ENCODE data around the gene IQSEC1. TPM values are rescaled to one million over a fixed set of nuclear protein-coding genes. Genes with fewer than 3 reads are reported as not detected.
A peak's percentile ranks its signal among the peaks of the same experiment; 100 is the strongest.

Gene IQSEC1
- total RNA-seq, 1 donor from 2014 or later, result 37.2 TPM

GRCh38 chr3:12956316-12956660, 116.9 kb downstream of the IQSEC1 start:
- no peaks in the 10 kb centered on the region for H3K27me3 Mint-ChIP-seq (ENCODE audit: low read depth)
- TF ChIP-seq, protein P1, sequence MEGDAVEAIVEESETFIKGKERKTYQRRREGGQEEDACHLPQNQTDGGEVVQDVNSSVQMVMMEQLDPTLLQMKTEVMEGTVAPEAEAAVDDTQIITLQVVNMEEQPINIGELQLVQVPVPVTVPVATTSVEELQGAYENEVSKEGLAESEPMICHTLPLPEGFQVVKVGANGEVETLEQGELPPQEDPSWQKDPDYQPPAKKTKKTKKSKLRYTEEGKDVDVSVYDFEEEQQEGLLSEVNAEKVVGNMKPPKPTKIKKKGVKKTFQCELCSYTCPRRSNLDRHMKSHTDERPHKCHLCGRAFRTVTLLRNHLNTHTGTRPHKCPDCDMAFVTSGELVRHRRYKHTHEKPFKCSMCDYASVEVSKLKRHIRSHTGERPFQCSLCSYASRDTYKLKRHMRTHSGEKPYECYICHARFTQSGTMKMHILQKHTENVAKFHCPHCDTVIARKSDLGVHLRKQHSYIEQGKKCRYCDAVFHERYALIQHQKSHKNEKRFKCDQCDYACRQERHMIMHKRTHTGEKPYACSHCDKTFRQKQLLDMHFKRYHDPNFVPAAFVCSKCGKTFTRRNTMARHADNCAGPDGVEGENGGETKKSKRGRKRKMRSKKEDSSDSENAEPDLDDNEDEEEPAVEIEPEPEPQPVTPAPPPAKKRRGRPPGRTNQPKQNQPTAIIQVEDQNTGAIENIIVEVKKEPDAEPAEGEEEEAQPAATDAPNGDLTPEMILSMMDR (IDR thresholded peaks at IDR 0.05), result no peak
- no peaks in the 10 kb centered on the region for H3K9me3 Mint-ChIP-seq (ENCODE audit: low read depth)
- H3K36me3 Mint-ChIP-seq (ENCODE audit: low read depth), result no peaks in the 10 kb centered on the region
- DNase-seq (ENCODE audit: low spot score), result no peak
- H3K27ac Mint-ChIP-seq (ENCODE audit: unreplicated experiment), result peak overlapping the region; percentile 49
- no peak overlapping the region for H3K4me3 Mint-ChIP-seq (ENCODE audit: unreplicated experiment)
- H3K4me1 Mint-ChIP-seq (ENCODE audit: low read depth), result peaks cover 89% of the 10 kb centered on the region

DNA sequence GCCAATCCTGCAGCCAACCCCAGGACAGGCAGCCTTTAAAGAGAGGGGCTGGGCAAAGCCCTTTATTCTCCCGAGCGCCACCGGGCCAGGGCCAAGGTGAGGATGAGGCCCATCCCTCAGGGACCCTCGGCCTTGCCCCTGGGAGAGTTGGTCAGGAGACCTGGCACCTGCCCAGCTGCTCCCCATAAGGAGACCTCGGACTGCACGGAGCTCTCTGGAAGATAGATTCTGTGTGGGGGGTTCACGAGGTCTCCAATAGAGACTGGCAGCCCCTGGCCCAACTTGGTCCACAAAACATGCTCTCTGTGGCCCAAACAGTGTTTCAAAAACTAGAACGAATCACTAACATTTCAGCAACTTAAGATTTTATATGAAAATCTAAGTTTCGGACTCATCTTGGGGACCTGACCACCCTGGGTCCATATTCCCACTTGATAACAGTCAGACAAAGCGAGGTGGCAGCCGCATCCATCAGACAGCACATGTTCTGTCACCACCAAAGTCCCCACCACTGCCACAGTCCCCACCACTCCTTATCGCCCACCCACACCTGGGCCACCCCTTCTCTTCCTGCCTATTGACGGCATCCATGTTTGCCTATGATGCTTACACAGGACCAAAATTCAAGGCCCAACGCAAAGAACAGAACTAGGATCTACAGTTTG, 117.4 kb downstream of the IQSEC1 start:
- TF ChIP-seq, protein P1 (IDR thresholded peaks at IDR 0.05), result no peak
- Mint-ChIP-seq H3K4me1 (ENCODE audit: low read depth) (peaks cover 85% of the 10 kb centered on the region), H3K36me3 (ENCODE audit: low read depth) (no peaks in the 10 kb centered on the region), H3K27ac (ENCODE audit: unreplicated experiment) (peak overlapping the region; percentile 49), H3K27me3 (ENCODE audit: low read depth) (no peaks in the 10 kb centered on the region), H3K4me3 (ENCODE audit: unreplicated experiment) (no peak overlapping the region), H3K9me3 (ENCODE audit: low read depth) (no peaks in the 10 kb centered on the region)
- DNase-seq (ENCODE audit: low spot score), result no peak

- Mint-ChIP-seq H3K27ac (ENCODE audit: unreplicated experiment) (peak overlapping the region; percentile 82), H3K4me1 (ENCODE audit: low read depth) (peaks cover 81% of the 10 kb centered on the region)
Observed at GRCh38 chr3:12954891-12955650, 118.2 kb downstream of the IQSEC1 start.

DNA sequence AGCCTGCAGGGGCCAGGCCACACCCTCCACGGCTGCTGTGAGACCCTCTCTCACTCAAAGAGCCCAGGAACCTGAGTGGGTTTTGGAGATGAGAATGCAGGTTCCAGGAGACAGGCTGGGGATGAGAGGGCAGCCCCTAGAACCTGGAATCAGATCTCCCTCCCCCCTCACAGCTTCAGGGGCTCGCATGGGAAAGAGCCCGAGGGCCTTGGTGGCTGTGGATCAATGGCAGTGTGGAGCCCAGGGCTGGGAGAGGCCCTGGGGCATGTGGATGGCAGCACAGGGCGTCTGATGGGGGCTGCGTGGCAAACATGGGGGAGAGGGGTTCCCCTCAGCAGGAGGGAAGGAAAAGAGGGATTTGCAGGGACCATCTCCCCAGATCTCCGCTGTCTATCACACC, 119.0 kb downstream of the IQSEC1 start:
- TF ChIP-seq, protein P1 (IDR thresholded peaks at IDR 0.05), result no peak
- peak overlapping the region; percentile 82 for H3K27ac Mint-ChIP-seq (ENCODE audit: unreplicated experiment)
- H3K36me3 Mint-ChIP-seq (ENCODE audit: low read depth), result no peaks in the 10 kb centered on the region
- H3K27me3 Mint-ChIP-seq (ENCODE audit: low read depth), result no peaks in the 10 kb centered on the region
- no peaks in the 10 kb centered on the region for H3K9me3 Mint-ChIP-seq (ENCODE audit: low read depth)
- no peak for DNase-seq (ENCODE audit: low spot score)
- peaks cover 82% of the 10 kb centered on the region for H3K4me1 Mint-ChIP-seq (ENCODE audit: low read depth)
- no peak overlapping the region for H3K4me3 Mint-ChIP-seq (ENCODE audit: unreplicated experiment)

More at GRCh38 chr3:12954891-12955650, 118.2 kb downstream of the IQSEC1 start:
- Mint-ChIP-seq H3K9me3 (ENCODE audit: low read depth) (no peaks in the 10 kb centered on the region), H3K4me3 (ENCODE audit: unreplicated experiment) (peak overlapping the region; percentile 33), H3K27me3 (ENCODE audit: low read depth) (no peaks in the 10 kb centered on the region), H3K36me3 (ENCODE audit: low read depth) (no peaks in the 10 kb centered on the region)
- no peak for DNase-seq (ENCODE audit: low spot score)
- TF ChIP-seq, protein P1 (IDR thresholded peaks at IDR 0.05), result peak; percentile 54

- TF ChIP-seq, protein P1 (IDR thresholded peaks at IDR 0.05), result no peak
- no peak overlapping the region for H3K4me3 Mint-ChIP-seq (ENCODE audit: unreplicated experiment)
- H3K36me3 Mint-ChIP-seq (ENCODE audit: low read depth), result no peaks in the 10 kb centered on the region
- DNase-seq (ENCODE audit: low spot score), result no peak
- peaks cover 84% of the 10 kb centered on the region for H3K4me1 Mint-ChIP-seq (ENCODE audit: low read depth)
- H3K27me3 Mint-ChIP-seq (ENCODE audit: low read depth), result no peaks in the 10 kb centered on the region
- H3K9me3 Mint-ChIP-seq (ENCODE audit: low read depth), result no peaks in the 10 kb centered on the region
- no peak overlapping the region for H3K27ac Mint-ChIP-seq (ENCODE audit: unreplicated experiment)
Observed at GRCh38 chr3:12953201-12953995, 119.8 kb downstream of the IQSEC1 start.
